Esophagus muscularis mucosa (tissue), 3 donors: ENCODE measurements around the gene LRIT2.

Experiments
- CTCF ChIP-seq, 3 experiments: fragments of 200-600 bp in 2 of 3; fragments of 450-650 bp in 1 of 3; sonication (generic) in 2 of 3; IDR thresholded peaks; one replicate each; pipeline ENCODE4 v1.5.1; 2017 to 2019; ENCODE audit warnings: antibody characterized with exemption in 3 of 3, mild to moderate bottlenecking in 2 of 3, moderate library complexity in 1 of 3
- POLR2A ChIP-seq: fragments of 450-650 bp; IDR thresholded peaks from one replicate; pipeline ENCODE4 v1.6.1; 2017; ENCODE audit warnings: antibody characterized with exemption, moderate library complexity, mild to moderate bottlenecking, low read depth

- no peak for TF ChIP-seq CTCF (IDR thresholded peaks at IDR 0.05)
- TF ChIP-seq POLR2A, result no peak
These were observed 52.6 kb downstream of the LRIT2 start for GRCh38 chr10:84172467-84173356.
